ENCODE results near the gene JAK3.
A peak's percentile ranks its signal among the peaks of the same experiment; 100 is the strongest.
"Not testable (repeated sequence)": the region's sequence is repeated elsewhere in the genome, so short reads cannot be mapped to it uniquely, and the experiment has no call there.

The JAK3 gene

GRCh38 chr19:17803264-17803896, 44.4 kb downstream of the JAK3 start:
- no peak for DNase-seq (ENCODE audit: low spot score)

DNA sequence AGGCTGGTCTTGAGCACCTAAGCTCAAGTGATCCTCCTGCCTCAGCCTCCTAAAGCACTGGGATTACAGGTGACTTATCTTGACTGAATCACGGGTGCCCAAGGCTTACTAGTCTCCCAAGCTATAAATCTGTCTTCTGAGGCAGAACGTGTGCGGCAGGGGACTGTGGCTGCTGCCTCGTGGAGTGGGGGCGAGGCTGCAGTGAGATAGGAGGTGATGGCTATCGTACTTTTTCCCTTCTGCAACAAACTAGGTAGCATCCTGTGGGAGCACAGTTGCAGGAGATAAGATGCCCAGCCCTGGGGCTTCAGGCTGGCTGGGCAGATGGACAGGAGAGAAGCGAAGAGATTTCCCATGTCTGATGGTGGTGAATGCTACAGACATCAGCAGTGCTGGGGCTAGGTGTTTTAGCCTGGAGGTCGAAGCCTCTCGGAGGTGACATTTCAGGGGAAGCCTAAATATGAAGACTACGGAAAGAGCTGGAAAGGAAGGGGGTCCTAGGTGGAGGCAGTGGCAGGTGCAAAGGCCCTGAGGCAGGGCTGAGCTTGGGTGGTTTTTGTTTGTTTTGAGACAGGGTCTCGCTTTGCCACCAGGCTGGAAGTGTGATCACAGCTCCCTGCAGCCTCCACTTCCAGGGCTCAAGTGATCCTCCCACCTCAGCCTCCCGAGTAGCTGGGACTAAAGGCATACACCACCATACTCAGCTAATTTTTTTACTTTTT, 45.5 kb downstream of the JAK3 start:
- no peak for DNase-seq (ENCODE audit: low spot score)

DNA sequence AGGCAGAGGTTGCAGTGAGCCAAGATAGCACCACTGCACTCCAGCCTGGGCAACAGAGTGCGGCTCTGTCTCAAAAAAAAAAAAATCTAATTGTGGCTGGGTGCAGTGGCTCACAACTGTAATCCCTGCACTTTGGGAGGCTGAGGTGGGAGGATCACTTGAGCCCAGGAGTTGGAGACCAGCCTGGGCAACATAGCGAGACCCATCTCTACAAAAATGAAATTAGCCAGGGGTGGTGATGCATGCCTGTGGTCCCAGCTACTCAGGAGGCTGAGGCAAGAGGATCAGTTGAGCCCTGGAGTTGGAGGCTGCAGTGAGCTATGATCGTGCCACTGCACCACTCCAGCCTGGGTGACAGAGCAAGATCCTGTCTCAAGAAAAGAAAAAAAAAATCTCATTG, 49.2 kb downstream of the JAK3 start:
- DNase-seq (ENCODE audit: low spot score), result not testable (repeated sequence)

- DNase-seq (ENCODE audit: low spot score), result no peak
Observed at GRCh38 chr19:17797424-17798201, 50.2 kb downstream of the JAK3 start.

DNA sequence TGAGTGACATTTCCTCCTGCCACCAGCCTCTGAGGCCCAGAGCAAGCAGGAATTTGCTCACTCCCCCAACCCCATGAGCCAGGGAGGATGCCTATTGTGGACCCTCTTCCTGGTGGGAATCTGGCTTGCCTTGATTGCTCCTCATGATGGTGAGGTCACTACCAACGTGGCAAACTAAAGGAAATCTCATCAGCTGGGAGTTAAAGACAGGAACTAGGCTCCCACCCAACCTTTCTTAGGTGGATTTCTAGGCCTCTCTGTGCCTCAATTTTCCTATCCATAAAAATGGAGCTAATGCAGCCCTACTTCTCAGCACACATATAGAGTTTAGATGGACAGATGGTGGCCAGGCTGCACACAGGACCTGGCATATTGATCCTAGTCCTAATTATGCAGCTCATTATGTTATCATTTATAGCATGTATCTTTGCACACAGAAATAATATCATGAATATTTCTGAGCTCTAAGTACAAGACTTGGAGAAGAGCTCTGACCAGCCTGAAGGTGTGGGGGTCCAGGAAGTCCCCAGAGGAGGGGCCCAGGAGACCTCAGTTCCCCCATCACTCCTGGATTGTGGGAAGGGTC, 50.9 kb downstream of the JAK3 start:
- DNase-seq (ENCODE audit: low spot score), result no peak

- DNase-seq (ENCODE audit: low spot score), result no peak
Observed at GRCh38 chr19:17796013-17796837, 51.6 kb downstream of the JAK3 start.

DNA sequence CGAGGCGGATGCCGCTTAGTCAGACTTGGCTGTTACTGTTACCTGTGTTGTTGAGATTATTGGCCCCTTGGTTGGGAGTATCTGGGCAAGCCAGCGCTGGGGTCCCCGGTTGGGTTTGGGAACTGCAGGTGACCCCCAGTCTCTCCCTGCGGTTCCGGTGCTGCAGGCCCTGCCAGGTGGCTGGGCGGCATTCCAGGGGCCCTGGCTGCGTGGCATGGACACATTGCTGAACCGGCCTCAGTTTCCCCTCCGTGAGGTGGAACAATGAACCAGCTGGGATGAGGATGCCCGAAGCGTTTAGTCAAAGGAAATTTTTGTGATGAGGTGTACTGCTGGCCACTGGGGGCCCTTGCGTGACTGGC, 52.3 kb downstream of the JAK3 start:
- no peak for DNase-seq (ENCODE audit: low spot score)

DNA sequence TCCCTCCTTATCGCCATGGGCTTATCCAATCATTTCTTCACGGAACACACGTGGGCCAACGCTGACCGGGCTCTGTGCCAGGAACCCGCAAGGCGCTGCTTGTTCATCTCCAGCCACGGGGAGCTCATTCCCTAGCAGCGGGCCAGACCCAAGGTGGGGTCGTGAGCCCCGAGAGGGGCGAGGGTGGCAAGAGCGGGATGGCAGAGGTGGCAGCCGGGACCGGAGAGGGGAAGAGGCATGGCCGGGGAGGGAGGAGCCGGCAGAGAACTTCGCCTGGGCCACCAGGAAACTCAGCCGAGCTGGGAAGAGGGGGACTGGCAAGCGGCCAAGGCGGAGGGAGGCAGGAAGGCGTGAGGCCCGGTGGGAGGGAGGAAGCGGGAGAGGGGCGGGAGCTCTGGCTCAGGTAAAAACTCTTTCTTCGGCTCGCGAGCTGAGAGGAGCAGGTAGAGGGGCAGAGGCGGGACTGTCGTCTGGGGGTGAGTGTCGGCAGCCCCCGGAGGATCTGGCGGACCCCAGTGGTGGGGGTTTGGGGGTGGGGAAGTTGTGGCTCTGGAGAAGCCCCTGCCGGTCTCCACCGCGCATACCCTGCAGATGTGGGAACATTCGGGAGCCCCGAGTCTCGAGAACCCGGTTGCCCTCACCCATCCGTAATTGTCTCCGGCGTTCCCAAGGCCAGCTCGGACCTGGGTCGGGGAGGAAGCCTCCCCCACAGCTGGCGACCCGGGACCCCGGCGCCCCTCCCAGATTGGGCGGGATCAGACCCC, 52.9 kb downstream of the JAK3 start, which contains the start of gene B3GNT3:
B3GNT3 (plus strand) TSS at position 408 of the 764 bp plus-strand sequence. CDS start 12,670 bp downstream, outside the sequence.
- peak; percentile 60 for DNase-seq (ENCODE audit: low spot score)

DNA sequence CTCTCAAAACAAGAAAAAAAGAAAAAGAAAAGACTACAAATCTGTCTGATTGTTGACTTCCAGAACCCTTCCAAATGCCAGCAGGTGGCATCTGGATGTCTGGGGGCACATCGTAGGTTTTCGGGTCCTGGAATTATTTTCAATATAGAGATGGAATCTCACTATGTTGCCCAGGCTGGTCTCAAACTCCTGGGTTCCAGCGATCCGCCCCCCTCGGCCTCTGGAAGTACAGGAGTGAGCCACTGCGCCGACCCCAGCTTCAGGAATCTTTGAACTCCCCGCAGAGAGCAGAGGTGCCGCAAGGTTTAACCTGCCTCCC, 53.4 kb downstream of the JAK3 start:
- no peak for DNase-seq (ENCODE audit: low spot score)

- DNase-seq (ENCODE audit: low spot score), result no peak
Observed at GRCh38 chr19:17790059-17790780, 57.6 kb downstream of the JAK3 start.

GRCh38 chr19:17788632-17789031, 59.1 kb downstream of the JAK3 start:
- DNase-seq (ENCODE audit: low spot score), result no peak

- DNase-seq (ENCODE audit: low spot score), result no peak
Observed at GRCh38 chr19:17787274-17787913, 60.4 kb downstream of the JAK3 start.

DNA sequence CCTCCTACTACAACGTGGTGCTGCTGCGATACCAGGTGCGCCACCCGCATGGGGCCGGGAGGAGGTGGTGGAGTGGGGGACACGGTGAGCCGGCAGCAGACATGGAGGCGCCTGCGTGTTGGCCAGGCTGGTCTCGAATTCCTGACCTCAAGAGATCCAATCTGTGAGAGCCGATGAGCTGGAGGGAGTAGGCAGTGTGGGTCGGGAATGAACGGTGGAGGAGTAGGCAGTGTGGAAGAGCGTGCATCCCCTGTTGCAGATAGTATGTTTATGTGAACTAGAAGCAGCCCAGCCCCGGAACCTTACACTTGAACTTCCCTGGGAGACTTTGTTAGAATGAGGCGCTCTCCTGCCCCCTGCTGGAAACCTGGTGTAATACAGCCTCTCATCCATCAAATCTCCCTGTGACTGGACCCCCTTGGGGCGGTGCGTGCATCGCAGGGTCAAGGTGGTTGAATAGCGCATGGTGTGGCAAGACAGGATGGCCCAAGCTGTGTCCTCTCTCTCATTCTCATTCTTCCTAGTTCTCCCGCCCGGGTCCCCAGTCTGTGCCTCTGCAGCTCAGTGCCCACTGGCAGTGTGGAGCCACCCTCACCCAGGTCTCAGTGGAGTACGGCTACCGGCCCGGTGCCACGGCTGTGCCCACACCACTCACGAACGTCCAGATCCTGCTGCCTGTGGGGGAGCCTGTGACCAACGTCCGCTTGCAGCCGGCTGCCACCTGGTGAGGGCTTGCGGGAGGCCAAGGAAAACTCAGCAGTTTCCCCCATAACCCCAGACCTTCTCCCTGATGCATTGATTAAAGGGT, 63.4 kb downstream of the JAK3 start:
- DNase-seq (ENCODE audit: low spot score), result peak; percentile 87

GRCh38 chr19:17783721-17784120, 64.1 kb downstream of the JAK3 start:
- DNase-seq (ENCODE audit: low spot score), result not testable (repeated sequence)

DNA sequence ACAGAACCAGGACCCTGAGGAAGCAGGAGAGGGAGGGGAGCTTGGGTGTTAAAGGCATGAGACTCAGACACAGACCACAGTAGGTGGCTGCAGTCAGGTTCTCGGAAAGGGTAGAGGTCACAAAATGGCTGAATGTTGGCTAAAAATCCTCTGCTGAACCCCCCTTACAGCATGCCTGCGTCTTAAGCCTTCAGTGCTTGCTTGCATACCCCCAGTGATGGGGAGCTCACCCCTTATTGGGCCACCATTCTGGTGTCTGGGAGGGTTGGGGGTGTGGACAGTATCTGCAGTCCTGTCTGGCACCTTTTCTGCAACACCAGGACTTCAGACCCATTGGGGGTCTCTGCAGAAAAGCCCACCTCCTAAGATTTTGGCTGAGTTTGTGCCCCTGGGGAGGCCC, 67.0 kb downstream of the JAK3 start:
- no peak for DNase-seq (ENCODE audit: low spot score)

DNA sequence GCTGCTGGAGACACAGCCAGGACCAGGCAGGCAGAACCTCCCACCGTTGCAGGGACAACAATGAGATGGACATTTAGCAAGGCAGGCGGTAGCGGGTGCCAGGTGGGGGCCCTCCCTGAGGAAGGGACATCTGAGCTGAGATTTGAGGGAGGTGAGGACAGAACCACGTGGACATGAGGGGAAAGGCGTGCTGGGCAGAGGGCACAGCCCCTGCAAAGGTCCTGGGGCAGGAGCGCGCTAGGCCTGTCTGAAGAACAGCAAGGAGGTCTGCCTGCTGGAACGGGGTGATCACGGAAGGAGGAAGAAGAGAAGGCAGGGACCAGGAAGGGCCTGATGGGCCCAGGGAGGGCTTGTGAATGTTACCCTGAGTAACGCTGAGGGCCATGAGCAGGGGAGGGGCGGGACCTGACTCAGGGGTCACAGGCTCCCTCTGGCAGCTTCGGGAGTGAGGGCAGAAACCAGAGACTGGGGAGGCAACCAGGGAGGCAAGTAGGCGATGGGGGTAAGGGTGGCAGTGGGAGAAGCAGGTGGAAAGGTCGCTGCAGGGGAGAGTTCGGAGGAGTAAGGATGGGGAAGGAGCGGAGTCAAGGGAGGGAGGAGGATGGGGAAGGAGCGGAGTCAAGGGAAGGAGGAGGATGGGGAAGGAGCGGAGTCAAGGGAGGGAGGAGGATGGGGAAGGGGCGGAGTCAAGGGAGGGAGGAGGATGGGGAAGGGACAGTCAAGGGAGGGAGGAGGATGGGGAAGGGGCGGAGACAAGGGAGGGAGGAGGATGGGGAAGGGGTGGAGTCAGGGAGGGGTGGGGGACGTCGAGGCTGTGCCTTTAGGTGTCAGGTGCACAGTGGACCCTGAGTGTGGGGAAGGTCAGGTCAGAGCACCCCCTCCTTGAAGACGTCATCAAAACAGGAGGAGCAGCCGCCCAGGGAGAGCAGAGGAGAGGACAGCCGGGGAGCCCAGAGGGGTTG, 68.5 kb downstream of the JAK3 start:
- DNase-seq (ENCODE audit: low spot score), result no peak

GRCh38 chr19:17778251-17778967, 69.4 kb downstream of the JAK3 start:
- DNase-seq (ENCODE audit: low spot score), result peak; percentile 62
